Esophagus muscularis mucosa (tissue), 4 donors: ENCODE data around the gene RNF144A. TPM values are rescaled to one million over a fixed set of nuclear protein-coding genes. Genes with fewer than 3 reads are reported as not detected.

Experiments used
- DNase-seq: peaks from one replicate; pipeline ENCODE4 v3.0.0-alpha.2; 2017; ENCODE audit errors: extremely low spot score
- H3K27ac ChIP-seq, 4 donors: fragments of 200-600 bp; sonication (generic); replicated peaks in 1 of 4; 1 replicate in 3 of 4; 2 replicates in 1 of 4; pipeline ENCODE4 v1.5.1; 2016 to 2019; ENCODE audit warnings: mild to moderate bottlenecking in 1 of 4
- H3K27me3 ChIP-seq, 4 donors: fragments of 200-600 bp; sonication (generic); one replicate each; pipeline versions ENCODE4 v1.5.1 to v1.6.0; 2016 to 2019
- H3K36me3 ChIP-seq, 4 donors: fragments of 200-600 bp; sonication (generic); one replicate each; pipeline ENCODE4 v1.5.1; 2016 to 2019
- H3K4me1 ChIP-seq, 4 donors: fragments of 200-600 bp; sonication (generic); one replicate each; pipeline ENCODE4 v1.5.1; 2016 to 2019
- H3K4me3 ChIP-seq, 4 donors: fragments of 200-600 bp; sonication (generic); 1 replicate in 2 of 4; 2 replicates in 2 of 4; pipeline ENCODE4 v1.5.1; 2016 to 2019; ENCODE audit warnings: mild to moderate bottlenecking in 4 of 4, moderate library complexity in 1 of 4
- H3K9me3 ChIP-seq, 4 donors: fragments of 200-600 bp; sonication (generic); 1 replicate in 3 of 4; 2 replicates in 1 of 4; pipeline ENCODE4 v1.5.1; 2016 to 2019
- CTCF ChIP-seq, 3 experiments: fragments of 200-600 bp in 2 of 3; fragments of 450-650 bp in 1 of 3; sonication (generic) in 2 of 3; IDR thresholded peaks; one replicate each; pipeline ENCODE4 v1.5.1; 2017 to 2019; ENCODE audit warnings: antibody characterized with exemption in 3 of 3, mild to moderate bottlenecking in 2 of 3, moderate library complexity in 1 of 3
- EP300 ChIP-seq: sonication (generic); formaldehyde crosslinking; IDR thresholded peaks from one replicate; pipeline ENCODE4 v1.6.1; 2017; ENCODE audit warnings: antibody characterized with exemption
- POLR2A ChIP-seq: fragments of 450-650 bp; IDR thresholded peaks from one replicate; pipeline ENCODE4 v1.6.1; 2017; ENCODE audit warnings: antibody characterized with exemption, moderate library complexity, mild to moderate bottlenecking, low read depth
- POLR2AphosphoS5 ChIP-seq, 2 donors: sonication (generic); formaldehyde crosslinking; IDR thresholded peaks; one replicate each; pipeline ENCODE4 v1.6.1; 2017; ENCODE audit warnings: antibody characterized with exemption in 2 of 2
- WGBS: methylation state at CpG from one replicate; pipeline ENCODE4 v1.1.5; 2018; 5-methylcytosine and 5-hydroxymethylcytosine counted together
- intact Hi-C: fragments of 100-400 bp; cut with DNase I; formaldehyde crosslinking; loops from one replicate; pipeline ENCODE4 v1.15.1; 2023
- total RNA-seq, 4 donors: library from RNA; depleted of rRNA; stranded (reverse); fragments of >200 nt; gene quantifications; one replicate each; pipeline versions ENCODE4 v1.1.0 to v1.2.1, GENCODE V29; 2016

Gene RNF144A
- total RNA-seq, 4 donors from 2014 or later = 5.4 to 10.8 (median 8.8) TPM

- 82% methylated on average over 7 of the region's 7 CpGs for WGBS
- peaks cover 8 to 16% (median 13%) of the 10 kb centered on the region in 4 donors for H3K4me1 ChIP-seq
- no peak for TF ChIP-seq POLR2A
- no peak for TF ChIP-seq EP300
- no peak for TF ChIP-seq POLR2AphosphoS5 (IDR thresholded peaks at IDR 0.05)
- TF ChIP-seq CTCF (IDR thresholded peaks at IDR 0.05) = no peak
- no peak overlapping the region for H3K27ac ChIP-seq
- DNase-seq = no peak
- no peaks in the 10 kb centered on the region for H3K27me3 ChIP-seq
- intact Hi-C loops = no loop called here
- H3K36me3 ChIP-seq = peaks cover 0 to 20% (median 0%) of the 10 kb centered on the region in 4 donors
- H3K9me3 ChIP-seq = no peaks in the 10 kb centered on the region
- H3K4me3 ChIP-seq = no peak overlapping the region
Measured at GRCh38 chr2:6973895-6974545, 56.8 kb downstream of the RNF144A start.

- Histone ChIP-seq H3K9me3 (no peaks in the 10 kb centered on the region), H3K27ac (no peak overlapping the region), H3K27me3 (no peaks in the 10 kb centered on the region), H3K4me3 (no peak overlapping the region), H3K36me3 (peaks cover 0 to 6% (median 0%) of the 10 kb centered on the region in 4 donors), H3K4me1 (peaks cover 8 to 16% (median 13%) of the 10 kb centered on the region in 4 donors)
- TF ChIP-seq CTCF (IDR thresholded peaks at IDR 0.05) = no peak
- no peak for TF ChIP-seq EP300
- TF ChIP-seq POLR2AphosphoS5 (IDR thresholded peaks at IDR 0.05) = no peak
- no peak for TF ChIP-seq POLR2A
- intact Hi-C loops = no loop called here
- WGBS = 90% methylated on average over 3 of the region's 3 CpGs
- DNase-seq = no peak
Measured at GRCh38 chr2:6975988-6976387, 58.8 kb downstream of the RNF144A start.

- H3K27me3 ChIP-seq = no peaks in the 10 kb centered on the region
- 56% methylated on average over 9 of the region's 9 CpGs for WGBS
- H3K27ac ChIP-seq = peak overlapping the region in 2 of 4 donors; percentile 3 to 40
- DNase-seq = no peak
- intact Hi-C loops = no loop called here
- H3K4me3 ChIP-seq = peak overlapping the region in 2 of 4 donors; percentile 10 to 11
- H3K4me1 ChIP-seq = peaks cover 8 to 16% (median 13%) of the 10 kb centered on the region in 4 donors
- H3K36me3 ChIP-seq = peaks cover 0 to 6% (median 0%) of the 10 kb centered on the region in 4 donors
- H3K9me3 ChIP-seq = no peaks in the 10 kb centered on the region
- TF ChIP-seq POLR2AphosphoS5 (IDR thresholded peaks at IDR 0.05) (peak in 1 of 2 donors; percentile 46), CTCF (IDR thresholded peaks at IDR 0.05) (no peak)
Measured at GRCh38 chr2:6977113-6977741, 60.0 kb downstream of the RNF144A start.

GRCh38 chr2:6977786-6978185 lies 60.6 kb downstream of the RNF144A start:
- DNase-seq = no peak
- intact Hi-C loops = no loop called here
- H3K4me3 ChIP-seq = no peak overlapping the region
- H3K27ac ChIP-seq = peak overlapping the region in 1 of 4 donors; percentile 3
- WGBS = 81% methylated on average over 4 of the region's 4 CpGs
- no peaks in the 10 kb centered on the region for H3K27me3 ChIP-seq
- H3K4me1 ChIP-seq = peaks cover 10 to 20% (median 16%) of the 10 kb centered on the region in 4 donors
- no peaks in the 10 kb centered on the region for H3K9me3 ChIP-seq
- TF ChIP-seq POLR2A (no peak), POLR2AphosphoS5 (IDR thresholded peaks at IDR 0.05) (no peak)
- H3K36me3 ChIP-seq = peaks cover 0 to 6% (median 0%) of the 10 kb centered on the region in 4 donors

GRCh38 chr2:6978991-6979390 lies 61.8 kb downstream of the RNF144A start:
- no peaks in the 10 kb centered on the region for H3K27me3 ChIP-seq
- H3K4me3 ChIP-seq = no peak overlapping the region
- peaks cover 14 to 32% (median 26%) of the 10 kb centered on the region in 4 donors for H3K4me1 ChIP-seq
- 96% methylated on average over 2 of the region's 3 CpGs for WGBS
- no peaks in the 10 kb centered on the region for H3K9me3 ChIP-seq
- no peak for TF ChIP-seq POLR2A
- no peak for TF ChIP-seq POLR2AphosphoS5 (IDR thresholded peaks at IDR 0.05)
- TF ChIP-seq CTCF (IDR thresholded peaks at IDR 0.05) = no peak
- no peak for TF ChIP-seq EP300
- DNase-seq = no peak
- intact Hi-C loops = no loop called here
- H3K27ac ChIP-seq = no peak overlapping the region
- peaks cover 0 to 3% (median 0%) of the 10 kb centered on the region in 4 donors for H3K36me3 ChIP-seq
